Measurements from ENCODE around the gene HYKK. TPM values are rescaled to one million over a fixed set of nuclear protein-coding genes. Genes with fewer than 3 reads are reported as not detected.

HYKK gene
- total and polyA plus RNA-seq, 2 of the 13 experiments (the other 11 are each of a cell fraction or from before 2014, with no cell fraction given) = 3.5 to 5.4 TPM

- TF ChIP-seq BATF2 (CRISPR knock-in tag; IDR thresholded peaks at IDR 0.05) (peak; percentile 33; the same call in 1 of the 2 replicates), SMC3 (IDR thresholded peaks at IDR 0.05; ENCODE audit: low read length) (no peak), PCBP1 (IDR thresholded peaks at IDR 0.05; ENCODE audit: borderline replicate concordance, low read depth, low read length) (no peak), PRDM4 (CRISPR knock-in tag; IDR thresholded peaks at IDR 0.05; ENCODE audit: borderline replicate concordance) (0 out of 2 replicates have a peak, but pooled peaks have one; percentile 54), ZKSCAN1 (IDR thresholded peaks at IDR 0.05; ENCODE audit: low read length) (no peak), CREB1 (IDR thresholded peaks at IDR 0.05) (no peak; the same call in 1 of the 2 replicates), CREB1 (CRISPR knock-in tag; IDR thresholded peaks at IDR 0.05) (no peak), BORCS8-MEF2B (CRISPR knock-in tag; IDR thresholded peaks at IDR 0.05) (peak; percentile 42; the same call in 1 of the 2 replicates), TFE3 (CRISPR knock-in tag; IDR thresholded peaks at IDR 0.05) (0 out of 2 replicates have a peak, but pooled peaks have one; percentile 57), ATAD3A (CRISPR knock-in tag; IDR thresholded peaks at IDR 0.05) (no peak), ZBTB26 (CRISPR knock-in tag; IDR thresholded peaks at IDR 0.05; ENCODE audit: borderline replicate concordance) (no peak), RCOR2 (CRISPR knock-in tag; IDR thresholded peaks at IDR 0.05) (no peak), HES4 (CRISPR knock-in tag; IDR thresholded peaks at IDR 0.05; ENCODE audit: borderline replicate concordance) (no peak), ZNF800 (CRISPR knock-in tag; IDR thresholded peaks at IDR 0.05) (no peak), RERE (CRISPR knock-in tag; IDR thresholded peaks at IDR 0.05; ENCODE audit: low read depth) (no peak)
These were observed 32.9 kb downstream of the HYKK start, which contains the start of gene PSMA4 (continued) for GRCh38 chr15:78540141-78540870.

Data from HepG2 (cell line).